ENCODE measurements around the gene FGFBP2.

Gene FGFBP2

GRCh38 chr4:15936495-15936894, 26.5 kb downstream of the FGFBP2 start:
- peak; percentile 53 for DNase-seq (ENCODE audit: low spot score)
- peak overlapping the region; percentile 92 for H3K27ac ChIP-seq
- ChIA-PET POLR2A (ENCODE audit: low non-redundant PET) (no interaction called here), CTCF (interaction anchor here (0.9 kb wide), 1 partner anchor 54 kb away, joined by 4 read pairs; no protein-coding TSS in a partner anchor)
- no peak for TF ChIP-seq CTCF (conservative IDR thresholded peaks at IDR 0.05; ENCODE audit: low read depth)

DNA sequence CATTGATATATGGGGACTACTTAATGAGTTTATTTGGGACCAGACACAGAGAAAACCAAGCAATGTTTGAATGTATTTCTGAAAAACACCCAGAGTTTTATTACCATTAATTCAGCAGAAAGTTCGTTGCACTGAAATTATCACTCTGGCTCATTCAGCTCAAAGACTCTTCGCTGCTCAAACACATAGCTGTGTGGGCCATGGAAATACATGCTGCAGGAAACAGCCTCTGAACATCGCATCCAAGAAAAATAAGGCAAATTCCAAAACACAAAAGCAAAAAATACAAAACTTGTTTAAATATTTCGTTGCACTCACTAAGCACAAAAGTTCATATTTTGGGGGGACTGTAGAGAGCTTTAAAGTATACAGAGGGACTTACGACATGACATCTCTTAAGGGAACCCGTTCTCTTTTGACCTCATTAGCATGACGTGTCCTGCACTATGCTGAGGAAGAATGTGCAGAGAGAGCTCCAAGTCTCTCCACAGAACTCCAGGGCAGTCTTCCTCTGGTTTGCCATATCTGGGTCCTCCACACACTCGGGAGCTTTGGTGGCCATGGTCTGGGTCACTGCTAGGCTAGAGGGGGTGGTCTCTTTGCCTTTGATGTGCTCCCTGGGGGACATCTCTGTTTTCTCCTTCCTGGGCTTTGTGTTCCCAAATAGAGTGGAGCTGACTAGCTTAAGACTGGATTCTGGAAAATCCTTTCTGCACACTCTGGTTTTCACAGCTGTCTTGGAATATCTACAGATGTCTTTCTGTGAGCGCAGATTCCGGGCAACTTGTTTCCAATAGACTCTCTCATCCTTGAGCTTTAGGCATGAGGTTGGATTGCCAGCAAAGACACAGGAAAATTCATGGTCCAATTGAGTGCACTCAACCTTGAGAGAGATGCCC, 27.2 kb downstream of the FGFBP2 start:
- ChIA-PET CTCF (no interaction called here), POLR2A (ENCODE audit: low non-redundant PET) (no interaction called here)
- no peak for TF ChIP-seq CTCF (conservative IDR thresholded peaks at IDR 0.05; ENCODE audit: low read depth)
- no peak for DNase-seq (ENCODE audit: low spot score)
- peak overlapping the region; percentile 92 for H3K27ac ChIP-seq

DNA sequence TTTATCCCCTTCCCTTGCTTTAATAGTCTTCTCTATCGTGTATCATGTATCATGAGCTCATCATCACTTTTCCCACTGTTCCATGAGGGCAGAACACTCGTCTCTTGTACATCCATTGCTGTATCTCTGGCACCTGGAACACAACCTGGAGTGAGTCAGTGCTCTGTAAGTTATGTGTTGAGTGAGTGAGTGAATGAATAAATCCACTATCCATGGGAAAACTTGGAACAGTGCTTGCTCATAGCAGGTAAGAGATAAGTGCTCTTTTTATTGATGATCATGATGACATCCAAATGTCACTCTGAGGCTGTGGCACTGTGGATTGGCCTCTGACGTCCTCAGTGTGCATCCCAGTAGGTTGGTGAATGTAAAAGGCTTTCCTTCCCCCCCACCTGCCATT, 28.7 kb downstream of the FGFBP2 start:
- ChIA-PET POLR2A (ENCODE audit: low non-redundant PET) (no interaction called here), CTCF (no interaction called here)
- no peak for DNase-seq (ENCODE audit: low spot score)
- TF ChIP-seq CTCF (conservative IDR thresholded peaks at IDR 0.05; ENCODE audit: low read depth), result no peak
- H3K27ac ChIP-seq, result peak overlapping the region; percentile 92

GRCh38 chr4:15931451-15932210, 31.3 kb downstream of the FGFBP2 start:
- CTCF ChIA-PET, result no interaction called here
- TF ChIP-seq CTCF (conservative IDR thresholded peaks at IDR 0.05; ENCODE audit: low read depth), result no peak
- POLR2A ChIA-PET (ENCODE audit: low non-redundant PET), result no interaction called here
- H3K27ac ChIP-seq, result peak overlapping the region; percentile 55; the same call in 1 of the 2 replicates
- DNase-seq (ENCODE audit: low spot score), result no peak

DNA sequence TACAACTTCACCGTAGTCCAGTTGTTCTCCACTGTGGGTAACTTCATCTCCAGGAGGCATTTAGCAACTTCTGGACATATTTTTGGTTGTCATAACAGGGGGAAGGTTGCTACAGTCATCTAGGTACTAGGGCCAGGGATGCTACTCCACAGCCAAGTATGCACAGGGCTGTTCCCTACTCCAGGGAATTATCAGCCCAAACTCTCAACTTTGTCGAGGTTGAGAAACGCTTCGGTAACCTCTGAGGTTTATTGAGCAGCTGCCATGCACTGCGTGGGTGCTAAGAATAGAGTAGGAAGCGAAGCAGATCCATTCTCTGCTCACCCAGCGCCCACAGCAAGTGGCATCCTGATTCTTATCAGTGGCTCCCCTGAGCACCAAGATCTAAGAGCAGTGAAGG, 32.7 kb downstream of the FGFBP2 start:
- no peak for TF ChIP-seq CTCF (conservative IDR thresholded peaks at IDR 0.05; ENCODE audit: low read depth)
- ChIA-PET CTCF (no interaction called here), POLR2A (ENCODE audit: low non-redundant PET) (no interaction called here)
- no peak for DNase-seq (ENCODE audit: low spot score)
- H3K27ac ChIP-seq, result peak overlapping the region; percentile 23; the same call in 1 of the 2 replicates

DNA sequence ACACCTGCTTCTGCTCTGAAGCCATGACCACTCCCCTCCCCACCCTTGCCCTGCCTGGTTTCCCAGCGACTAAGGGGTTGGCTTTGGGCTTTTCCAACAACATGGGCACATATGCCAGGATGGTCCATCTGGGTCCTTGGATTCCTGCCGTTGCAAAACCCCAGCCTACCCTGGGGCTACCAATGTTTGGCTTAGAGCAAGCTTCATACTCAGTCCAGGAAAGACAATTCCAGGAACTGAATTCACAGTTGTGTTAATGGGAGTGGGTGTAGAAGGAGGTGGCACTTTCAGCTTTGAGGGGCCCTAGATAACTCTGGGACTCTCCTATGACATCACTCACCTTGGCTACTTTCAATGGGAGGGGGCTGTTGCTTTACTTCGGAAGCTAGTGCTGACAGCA, 33.4 kb downstream of the FGFBP2 start:
- ChIA-PET POLR2A (ENCODE audit: low non-redundant PET) (no interaction called here), CTCF (interaction anchor here (0.6 to 0.7 kb wide), 2 partner anchors 172 to 257 kb away, joined by 3 read pairs; no protein-coding TSS in a partner anchor)
- no peak for DNase-seq (ENCODE audit: low spot score)
- no peak for TF ChIP-seq CTCF (conservative IDR thresholded peaks at IDR 0.05; ENCODE audit: low read depth)
- peak overlapping the region; percentile 57 for H3K27ac ChIP-seq

All from RWPE1 (cell line).